Measurements from ENCODE around the gene GPX4. TPM values are rescaled to one million over a fixed set of nuclear protein-coding genes. Genes with fewer than 3 reads are reported as not detected.

The GPX4 gene
- total RNA-seq, 1 donor from 2014 or later = 190 TPM

GRCh38 chr19:1087813-1088415 lies 15.9 kb upstream of the GPX4 start:
- Mint-ChIP-seq H3K4me1 (no peaks in the 10 kb centered on the region), H3K4me3 (no peak overlapping the region), H3K36me3 (peaks cover 5% of the 10 kb centered on the region)

DNA sequence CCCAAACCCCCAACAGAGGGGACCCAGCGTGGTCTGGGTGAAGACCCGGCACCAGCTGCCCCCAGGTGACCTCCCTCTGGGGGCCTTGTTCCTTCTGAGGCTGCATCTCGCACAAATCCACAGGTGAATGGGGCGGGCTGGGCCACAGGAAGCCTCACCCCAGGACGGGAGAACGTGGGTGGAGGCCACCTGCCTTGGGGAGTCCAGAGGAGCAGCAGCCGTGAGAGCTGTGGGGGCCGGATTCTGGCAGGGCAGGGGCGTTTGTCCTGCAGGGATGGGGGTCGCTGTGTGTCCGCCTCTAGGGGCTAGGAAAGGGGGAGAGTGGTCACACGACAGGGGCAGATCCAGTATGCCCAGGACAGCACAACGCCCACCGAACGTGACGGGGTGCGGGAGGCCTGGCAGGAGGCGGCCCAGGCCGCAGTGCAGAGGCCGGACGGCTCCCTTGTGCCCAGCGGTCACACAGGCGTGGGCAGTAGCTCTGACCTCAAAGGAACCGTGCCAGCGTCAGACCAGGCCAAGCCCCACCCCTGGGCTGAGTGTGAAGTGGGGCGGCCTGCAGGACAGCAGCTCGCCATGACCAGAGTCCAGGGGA lies 15.3 kb upstream of the GPX4 start:
- DNase-seq (ENCODE audit: low spot score in 2 of 2, unreplicated experiment in 2 of 2) = no peak
- H3K27ac Mint-ChIP-seq = no peak overlapping the region
- peaks cover 5% of the 10 kb centered on the region for H3K36me3 Mint-ChIP-seq

More at GRCh38 chr19:1087813-1088415, 15.9 kb upstream of the GPX4 start:
- no peak for TF ChIP-seq CTCF (IDR thresholded peaks at IDR 0.05; ENCODE audit: unreplicated experiment)
- Mint-ChIP-seq H3K9me3 (no peaks in the 10 kb centered on the region), H3K27ac (no peak overlapping the region), H3K27me3 (ENCODE audit: low read depth) (no peaks in the 10 kb centered on the region)
- DNase-seq (ENCODE audit: low spot score in 2 of 2, unreplicated experiment in 2 of 2) = no peak

DNA sequence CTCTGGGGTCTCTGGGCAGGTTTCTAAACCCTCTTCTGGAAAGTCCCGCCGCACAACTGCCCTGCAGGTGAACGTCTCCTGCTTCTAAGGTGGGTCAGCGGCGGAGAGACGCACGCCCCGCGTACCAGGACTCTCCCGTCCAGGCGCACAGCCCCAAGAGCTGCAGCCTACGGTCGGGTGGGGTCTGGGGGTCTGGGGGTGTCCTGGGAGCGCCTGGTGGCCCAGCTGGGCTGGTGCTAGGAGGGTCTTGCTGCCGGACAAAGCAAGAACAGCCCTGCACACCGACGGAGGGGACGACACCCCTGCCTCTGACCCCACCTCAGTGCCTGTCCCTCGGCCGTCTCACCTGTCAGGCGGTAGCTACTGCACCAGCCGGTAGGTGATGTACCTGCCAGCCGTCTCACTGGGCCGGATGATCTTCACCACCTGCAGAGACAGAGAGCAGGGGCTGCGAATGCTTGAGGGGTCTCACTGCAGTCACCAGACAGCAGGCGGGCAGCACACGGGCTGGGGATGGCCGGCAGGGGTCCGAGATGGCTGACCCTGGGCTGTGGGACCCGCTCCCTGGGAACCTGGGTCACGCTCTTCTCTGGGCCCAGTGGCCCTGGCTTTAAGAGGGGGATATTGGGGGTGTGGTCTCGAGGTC lies 14.5 kb upstream of the GPX4 start:
- no peak for DNase-seq (ENCODE audit: low spot score in 2 of 2, unreplicated experiment in 2 of 2)
- Mint-ChIP-seq H3K4me3 (no peak overlapping the region), H3K36me3 (peaks cover 5% of the 10 kb centered on the region), H3K27me3 (ENCODE audit: low read depth) (no peaks in the 10 kb centered on the region), H3K4me1 (peaks cover 9% of the 10 kb centered on the region), H3K27ac (no peak overlapping the region), H3K9me3 (no peaks in the 10 kb centered on the region)
- no peak for TF ChIP-seq CTCF (IDR thresholded peaks at IDR 0.05; ENCODE audit: unreplicated experiment)

More for the DNA sequence above, 15.3 kb upstream of the GPX4 start:
- TF ChIP-seq CTCF (IDR thresholded peaks at IDR 0.05; ENCODE audit: unreplicated experiment) = no peak
- Mint-ChIP-seq H3K27me3 (ENCODE audit: low read depth) (no peaks in the 10 kb centered on the region), H3K4me3 (no peak overlapping the region), H3K4me1 (peaks cover 5% of the 10 kb centered on the region), H3K9me3 (no peaks in the 10 kb centered on the region)

- peaks cover 5% of the 10 kb centered on the region for H3K36me3 Mint-ChIP-seq
- no peak for DNase-seq (ENCODE audit: low spot score in 2 of 2, unreplicated experiment in 2 of 2)
- TF ChIP-seq CTCF (IDR thresholded peaks at IDR 0.05; ENCODE audit: unreplicated experiment) = no peak
- no peak overlapping the region for H3K4me3 Mint-ChIP-seq
- H3K4me1 Mint-ChIP-seq = peaks cover 13% of the 10 kb centered on the region
- no peaks in the 10 kb centered on the region for H3K27me3 Mint-ChIP-seq (ENCODE audit: low read depth)
- no peak overlapping the region for H3K27ac Mint-ChIP-seq
- H3K9me3 Mint-ChIP-seq = no peaks in the 10 kb centered on the region
Measured at GRCh38 chr19:1089891-1090290, 13.9 kb upstream of the GPX4 start.

DNA sequence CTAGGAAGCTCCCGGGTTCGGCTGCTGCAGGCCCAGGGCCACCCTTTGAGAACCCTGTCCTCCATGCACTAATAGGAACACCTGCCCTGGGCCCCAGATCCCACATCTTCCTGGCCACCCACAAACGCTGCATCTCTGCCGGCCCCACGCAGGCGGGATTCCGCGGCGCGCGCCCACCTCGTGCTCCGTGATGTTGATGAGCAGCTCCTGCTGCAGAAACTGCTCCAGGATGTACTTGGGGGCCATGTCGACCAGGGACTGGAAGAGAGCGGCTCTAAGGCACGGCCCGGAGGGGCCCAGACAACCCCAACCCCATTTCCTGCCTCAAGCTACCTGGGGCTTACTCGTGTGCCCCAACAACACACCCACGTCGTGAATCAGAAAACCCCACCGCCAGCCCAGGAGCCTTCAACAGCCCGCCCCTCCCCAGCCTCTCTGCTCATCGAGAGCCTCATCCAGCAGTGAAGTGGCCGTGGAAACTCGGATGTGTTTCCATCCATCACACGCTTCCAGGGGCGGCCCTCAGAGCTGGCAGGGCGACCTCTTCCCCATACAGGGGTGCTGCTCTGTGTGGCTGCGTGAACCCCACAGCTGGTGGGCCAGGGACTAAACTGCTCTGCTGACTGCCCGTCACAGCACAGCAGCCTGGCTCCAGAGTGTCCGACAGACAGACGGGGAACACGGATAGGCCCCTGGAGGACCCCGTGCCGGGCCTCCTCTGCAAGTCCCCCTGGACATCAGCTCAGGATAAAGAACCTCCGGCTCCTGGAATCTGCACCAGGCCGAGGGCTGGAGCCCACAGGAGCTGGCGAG lies 12.9 kb upstream of the GPX4 start:
- H3K9me3 Mint-ChIP-seq = no peaks in the 10 kb centered on the region
- H3K36me3 Mint-ChIP-seq = peaks cover 5% of the 10 kb centered on the region
- no peak overlapping the region for H3K27ac Mint-ChIP-seq
- no peaks in the 10 kb centered on the region for H3K27me3 Mint-ChIP-seq (ENCODE audit: low read depth)
- H3K4me1 Mint-ChIP-seq = peaks cover 20% of the 10 kb centered on the region
- H3K4me3 Mint-ChIP-seq = no peak overlapping the region
- DNase-seq (ENCODE audit: low spot score in 2 of 2, unreplicated experiment in 2 of 2) = no peak
- no peak for TF ChIP-seq CTCF (IDR thresholded peaks at IDR 0.05; ENCODE audit: unreplicated experiment)
